ENCODE measurements around the gene TLE4. TPM values are rescaled to one million over a fixed set of nuclear protein-coding genes. Genes with fewer than 3 reads are reported as not detected.
"Not testable (repeated sequence)": the region's sequence is repeated elsewhere in the genome, so short reads cannot be mapped to it uniquely, and the experiment has no call there.

The TLE4 gene
- polyA plus RNA-seq, 1 of the 3 experiments (the other 2 are of a cell fraction): 40.4 TPM

- POLR2A ChIA-PET: no interaction called here
- Histone ChIP-seq H3K4me1 (ENCODE audit: control insufficient read depth in 1 of 2, insufficient read depth in 2 of 2, low read depth in 1 of 2, low read length in 1 of 2) (no peaks in the 10 kb centered on the region), H3K27me3 (ENCODE audit: insufficient read depth) (0 out of 2 replicates have a peak, but pooled peaks cover 5% of the 10 kb centered on the region), H3F3A (replicated peaks; ENCODE audit: insufficient read depth) (no peaks in the 10 kb centered on the region), H3K27ac (ENCODE audit: low read depth in 2 of 2, low read length in 1 of 2) (no peak overlapping the region), H3K36me3 (replicated peaks in 1 of 2; ENCODE audit: control insufficient read depth in 1 of 2, insufficient read depth in 2 of 2, low read length in 1 of 2) (no peaks in the 10 kb centered on the region), H2AFZ (ENCODE audit: low read depth) (no peak overlapping the region), H3K9me2 (no peaks in the 10 kb centered on the region), H4K20me1 (ENCODE audit: insufficient read depth) (no peaks in the 10 kb centered on the region), H3K9ac (no peak overlapping the region), H3K79me2 (ENCODE audit: insufficient read depth) (no peaks in the 10 kb centered on the region), H3K9me3 (no peaks in the 10 kb centered on the region), H3K4me2 (no peak overlapping the region), H3K4me3 (ENCODE audit: low read depth in 2 of 2, low read length in 1 of 2) (no peak overlapping the region)
- CTCF ChIA-PET: no interaction called here
- no peak for TF ChIP-seq SMC3 (IDR thresholded peaks at IDR 0.05; ENCODE audit: low read depth, low read length)
- TF ChIP-seq TAF1 (IDR thresholded peaks at IDR 0.05; ENCODE audit: borderline replicate concordance, low read depth, low read length): no peak
- no peak for TF ChIP-seq RFX5 (IDR thresholded peaks at IDR 0.05; ENCODE audit: low read length)
- no peak for TF ChIP-seq MEF2A (IDR thresholded peaks at IDR 0.05; ENCODE audit: borderline replicate concordance, low read depth)
- no peak for TF ChIP-seq POLR2AphosphoS5 (IDR thresholded peaks at IDR 0.05; ENCODE audit: low read depth, low read length)
- 67% methylated on average over 4 of the region's 4 CpGs for WGBS (ENCODE audit: low lambda C conversion rate)
- no peak for DNase-seq
Observed at GRCh38 chr9:79745752-79746336, 174.1 kb downstream of the TLE4 start.

GRCh38 chr9:79751895-79752466 is 180.2 kb downstream of the TLE4 start:
- CTCF ChIA-PET; H3K27ac ChIP-seq (ENCODE audit: low read depth in 2 of 2, low read length in 1 of 2); H3K4me1 ChIP-seq (ENCODE audit: control insufficient read depth in 1 of 2, insufficient read depth in 2 of 2, low read depth in 1 of 2, low read length in 1 of 2); POLR2A ChIA-PET; DNase-seq; H3K9me2 ChIP-seq; H3K36me3 ChIP-seq (replicated peaks in 1 of 2; ENCODE audit: control insufficient read depth in 1 of 2, insufficient read depth in 2 of 2, low read length in 1 of 2); H2AFZ ChIP-seq (ENCODE audit: low read depth); H3K79me2 ChIP-seq (ENCODE audit: insufficient read depth); H3K4me3 ChIP-seq (ENCODE audit: low read depth in 2 of 2, low read length in 1 of 2); H3F3A ChIP-seq (replicated peaks; ENCODE audit: insufficient read depth); H3K9me3 ChIP-seq; H3K27me3 ChIP-seq (ENCODE audit: insufficient read depth); H3K4me2 ChIP-seq; H3K9ac ChIP-seq; H4K20me1 ChIP-seq (ENCODE audit: insufficient read depth): not testable (repeated sequence)
- WGBS (ENCODE audit: low lambda C conversion rate): 17% methylated on average over 1 of the region's 1 CpG

DNA sequence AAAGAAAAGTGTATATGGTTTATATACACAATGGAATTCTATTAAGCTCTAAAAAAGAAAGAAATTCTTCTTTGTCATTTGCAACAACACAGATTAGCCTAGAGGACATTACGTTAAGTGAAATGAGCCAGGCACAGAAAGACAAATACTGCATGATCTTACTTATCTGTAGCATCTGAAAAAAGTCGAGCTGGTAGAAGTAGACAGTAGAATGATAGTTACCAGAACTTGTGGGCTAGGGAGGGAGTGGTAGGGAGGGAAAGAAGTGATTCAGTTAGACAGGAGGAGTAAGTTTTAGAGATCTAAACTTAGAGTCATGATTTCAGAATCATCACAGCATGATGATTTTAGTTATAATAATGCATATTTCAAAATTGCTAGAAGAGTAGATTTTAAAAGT is 184.6 kb downstream of the TLE4 start:
- Histone ChIP-seq H3K9me3 (no peaks in the 10 kb centered on the region), H3K79me2 (ENCODE audit: insufficient read depth) (no peaks in the 10 kb centered on the region), H3K27me3 (ENCODE audit: insufficient read depth) (no peaks in the 10 kb centered on the region), H3K4me3 (ENCODE audit: low read depth in 2 of 2, low read length in 1 of 2) (no peak overlapping the region), H3K9ac (no peak overlapping the region), H3K27ac (ENCODE audit: low read depth in 2 of 2, low read length in 1 of 2) (peak overlapping the region in 1 of 2 experiments; percentile 23; a peak in 2 of 4 replicates), H3K36me3 (replicated peaks in 1 of 2; ENCODE audit: control insufficient read depth in 1 of 2, insufficient read depth in 2 of 2, low read length in 1 of 2) (no peaks in the 10 kb centered on the region), H3F3A (replicated peaks; ENCODE audit: insufficient read depth) (peaks cover 4% of the 10 kb centered on the region), H3K4me2 (no peak overlapping the region), H3K9me2 (no peaks in the 10 kb centered on the region), H3K4me1 (ENCODE audit: control insufficient read depth in 1 of 2, insufficient read depth in 2 of 2, low read depth in 1 of 2, low read length in 1 of 2) (no peaks in the 10 kb centered on the region), H4K20me1 (ENCODE audit: insufficient read depth) (no peaks in the 10 kb centered on the region), H2AFZ (ENCODE audit: low read depth) (no peak overlapping the region)
- no peak for DNase-seq
- ChIA-PET CTCF (interaction anchor here (0.9 to 1.5 kb wide), 3 partner anchors 9 to 64 kb away, joined by 3 read pairs; no protein-coding TSS in a partner anchor), POLR2A (no interaction called here)
- WGBS (ENCODE audit: low lambda C conversion rate): 11% methylated on average over 2 of the region's 2 CpGs
- TF ChIP-seq SIN3A (IDR thresholded peaks at IDR 0.05; ENCODE audit: borderline replicate concordance, low read depth, low read length) (no peak), GATA2 (CRISPR knock-in tag; IDR thresholded peaks at IDR 0.05) (peak; percentile 20; the same call in 1 of the 2 replicates), RCOR1 (IDR thresholded peaks at IDR 0.05; ENCODE audit: low read length) (no peak), RFX5 (IDR thresholded peaks at IDR 0.05; ENCODE audit: low read length) (no peak), MEF2A (IDR thresholded peaks at IDR 0.05; ENCODE audit: borderline replicate concordance, low read depth) (no peak), ZBTB33 (IDR thresholded peaks at IDR 0.05; ENCODE audit: borderline replicate concordance, low read depth) (no peak), EP300 (IDR thresholded peaks at IDR 0.05; ENCODE audit: borderline replicate concordance in 1 of 2, low read depth in 1 of 2, low read length in 1 of 2) (peak; percentile 45 to 75; a peak in 2 of 4 replicates), NFIC (IDR thresholded peaks at IDR 0.05; ENCODE audit: borderline replicate concordance) (peak; percentile 17; the same call in 1 of the 2 replicates), FOSL2 (IDR thresholded peaks at IDR 0.05; ENCODE audit: borderline replicate concordance, low read depth) (no peak; the same call in 1 of the 2 replicates), YY1 (IDR thresholded peaks at IDR 0.05; ENCODE audit: low read depth) (no peak), NRF1 (IDR thresholded peaks at IDR 0.05; ENCODE audit: low read depth, low read length) (no peak), POLR2AphosphoS5 (IDR thresholded peaks at IDR 0.05; ENCODE audit: low read depth, low read length) (peak; percentile 67; the same call in 1 of the 2 replicates), JUND (IDR thresholded peaks at IDR 0.05) (peak; percentile 56), SMC3 (IDR thresholded peaks at IDR 0.05; ENCODE audit: low read depth, low read length) (no peak), TEAD4 (IDR thresholded peaks at IDR 0.05; ENCODE audit: borderline replicate concordance, insufficient read depth) (peak; percentile 71), FOXJ3 (CRISPR knock-in tag; IDR thresholded peaks at IDR 0.05) (no peak)
- TF ChIP-seq, protein P1, sequence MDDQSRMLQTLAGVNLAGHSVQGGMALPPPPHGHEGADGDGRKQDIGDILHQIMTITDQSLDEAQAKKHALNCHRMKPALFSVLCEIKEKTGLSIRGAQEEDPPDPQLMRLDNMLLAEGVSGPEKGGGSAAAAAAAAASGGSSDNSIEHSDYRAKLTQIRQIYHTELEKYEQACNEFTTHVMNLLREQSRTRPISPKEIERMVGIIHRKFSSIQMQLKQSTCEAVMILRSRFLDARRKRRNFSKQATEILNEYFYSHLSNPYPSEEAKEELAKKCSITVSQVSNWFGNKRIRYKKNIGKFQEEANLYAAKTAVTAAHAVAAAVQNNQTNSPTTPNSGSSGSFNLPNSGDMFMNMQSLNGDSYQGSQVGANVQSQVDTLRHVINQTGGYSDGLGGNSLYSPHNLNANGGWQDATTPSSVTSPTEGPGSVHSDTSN (IDR thresholded peaks at IDR 0.05): peak; percentile 90

Data from SK-N-SH (cell line).